ENCODE results near the gene APOLD1. TPM values are rescaled to one million over a fixed set of nuclear protein-coding genes. Genes with fewer than 3 reads are reported as not detected.

The APOLD1 gene
- total and polyA plus RNA-seq, 2 of the 8 experiments (the other 6 are each of a cell fraction or from before 2014, with no cell fraction given): 0.12 to 0.71 TPM

GRCh38 chr12:12813120-12814101 lies 28.0 kb downstream of the APOLD1 start, which contains the start of gene DDX47 (continued):
- TF ChIP-seq CEBPB (IDR thresholded peaks at IDR 0.05; ENCODE audit: low read depth, low read length): peak; percentile 50; the same call in 1 of the 2 replicates
- TF ChIP-seq EP300 (IDR thresholded peaks at IDR 0.05; ENCODE audit: borderline replicate concordance in 1 of 2, low read depth in 2 of 2, low read length in 2 of 2): no peak
- TF ChIP-seq CHD2 (IDR thresholded peaks at IDR 0.05; ENCODE audit: low read length): peak; percentile 70
- no peak for TF ChIP-seq RXRA (IDR thresholded peaks at IDR 0.05; ENCODE audit: insufficient read depth, low read depth, low read length)
- TF ChIP-seq KDM5A (IDR thresholded peaks at IDR 0.05; ENCODE audit: low read length): peak; percentile 80
- TF ChIP-seq CREB1 (IDR thresholded peaks at IDR 0.05): peak; percentile 83
- 0 out of 2 replicates have a peak, but pooled peaks have one; percentile 1 for TF ChIP-seq ATF3 (IDR thresholded peaks at IDR 0.05; ENCODE audit: insufficient read depth, low read depth, low read length)
- peak; percentile 56; the same call in 1 of the 2 replicates for TF ChIP-seq SP4 (IDR thresholded peaks at IDR 0.05; ENCODE audit: low read length)
- TF ChIP-seq BRCA1 (IDR thresholded peaks at IDR 0.05; ENCODE audit: low read depth, low read length): no peak
- TF ChIP-seq TBP (IDR thresholded peaks at IDR 0.05; ENCODE audit: low read depth, low read length): peak; percentile 89
- TF ChIP-seq SIN3A (conservative IDR thresholded peaks at IDR 0.05 in 1 of 2, IDR thresholded peaks at IDR 0.05 in 1 of 2; ENCODE audit: low read depth in 1 of 2, low read length in 2 of 2): peak; percentile 41 to 89; a peak in 2 of 4 replicates
- TF ChIP-seq CBX8 (IDR thresholded peaks at IDR 0.05; ENCODE audit: borderline replicate concordance, low read depth, low read length): no peak
- peak; percentile 86 to 96 (median 91) for TF ChIP-seq CTCF (IDR thresholded peaks at IDR 0.05; ENCODE audit: control extremely low read depth in 1 of 3, insufficient read depth in 1 of 3, low read depth in 1 of 3, low read length in 3 of 3)
- TF ChIP-seq HDAC2 (IDR thresholded peaks at IDR 0.05; ENCODE audit: borderline replicate concordance in 1 of 2, low read depth in 2 of 2, low read length in 2 of 2): 0 out of 4 replicates have a peak, but pooled peaks of 1 of the 2 experiments have one; percentile 59
- no peak for TF ChIP-seq SUZ12 (IDR thresholded peaks at IDR 0.05; ENCODE audit: low read length)
- no peak for TF ChIP-seq ATF2 (IDR thresholded peaks at IDR 0.05; ENCODE audit: low read length)
- TF ChIP-seq RFX5 (IDR thresholded peaks at IDR 0.05; ENCODE audit: borderline replicate concordance, low read depth, low read length): no peak

Data from H1 (cell line).